HG03457 (cell line): Measurements from ENCODE around the gene KRTAP20-4.

Source experiments
- ATAC-seq: cut with Tn5 transposase; IDR thresholded peaks from one replicate; pipeline ENCODE4 v1.9.1; 2021; ENCODE audit warnings: moderate number of reproducible peaks; ENCODE audit not compliant: unreplicated experiment

The KRTAP20-4 gene

GRCh38 chr21:30646904-30647414 is 26.5 kb downstream of the KRTAP20-4 start:
- no peak for ATAC-seq

GRCh38 chr21:30652891-30653290 is 32.5 kb downstream of the KRTAP20-4 start:
- ATAC-seq: no peak

- no peak for ATAC-seq
Observed at GRCh38 chr21:30668776-30669175, 48.3 kb downstream of the KRTAP20-4 start.
